HepG2 (cell line): ENCODE data around the gene AFF4. TPM values are rescaled to one million over a fixed set of nuclear protein-coding genes. Genes with fewer than 3 reads are reported as not detected.
A peak's percentile ranks its signal among the peaks of the same experiment; 100 is the strongest.

Source experiments
- SAP130 ChIP-seq: IDR thresholded peaks from 2 replicates; pipeline ENCODE4 v1.6.1; 2016; ENCODE audit warnings: low read depth
- polyA plus RNA-seq, 8 experiments: library from polyadenylated mRNA; depleted of rRNA in 3 of 8; stranded (reverse) in 7 of 8; unstranded in 1 of 8; fragments of >200 nt; fragmentation: Illumina TruSeq in 4 of 8; extraction: Trizol in 4 of 8; gene quantifications; 2 replicates each; pipeline versions ENCODE4 v1.2.1 to v1.2.3, GENCODE V29; 2011 to 2016; ENCODE audit warnings: low read depth in 4 of 8, missing spikeins in 1 of 8, mixed read lengths in 1 of 8; ENCODE audit not compliant: insufficient read depth in 1 of 8
- total RNA-seq, 5 experiments: library from RNA; depleted of rRNA; stranded (reverse); fragments of >200 nt; fragmentation: Illumina TruSeq; extraction: Trizol; gene quantifications; 2 replicates each; pipeline ENCODE4 v1.2.3, GENCODE V29; 2016; ENCODE audit warnings: low read depth in 1 of 5
- TF ChIP-seq, protein P1 (sequence below): sonication (generic); formaldehyde crosslinking; IDR thresholded peaks from 2 replicates; pipeline ENCODE4 v1.4.0; 2020; ENCODE audit warnings: missing genetic modification reagents
- TF ChIP-seq, protein P2 (sequence below): fragments of 450-650 bp; IDR thresholded peaks from 2 replicates; pipeline ENCODE4 v1.6.1; 2016
- TF ChIP-seq, protein P3 (sequence below): sonication (generic); formaldehyde crosslinking; IDR thresholded peaks from 2 replicates; pipeline ENCODE4 v1.4.0; 2020; ENCODE audit warnings: missing genetic modification reagents
- TF ChIP-seq, protein P4 (sequence below): sonication (generic); formaldehyde crosslinking; IDR thresholded peaks from one replicate; pipeline ENCODE4 v1.5.1; 2020; ENCODE audit warnings: mild to moderate bottlenecking, missing genetic modification reagents; ENCODE audit errors: not compliant biosample characterization

AFF4 gene
- total and polyA plus RNA-seq, 2 of the 13 experiments (the other 11 are each of a cell fraction or from before 2014, with no cell fraction given) = 22.1 to 25.5 TPM

DNA sequence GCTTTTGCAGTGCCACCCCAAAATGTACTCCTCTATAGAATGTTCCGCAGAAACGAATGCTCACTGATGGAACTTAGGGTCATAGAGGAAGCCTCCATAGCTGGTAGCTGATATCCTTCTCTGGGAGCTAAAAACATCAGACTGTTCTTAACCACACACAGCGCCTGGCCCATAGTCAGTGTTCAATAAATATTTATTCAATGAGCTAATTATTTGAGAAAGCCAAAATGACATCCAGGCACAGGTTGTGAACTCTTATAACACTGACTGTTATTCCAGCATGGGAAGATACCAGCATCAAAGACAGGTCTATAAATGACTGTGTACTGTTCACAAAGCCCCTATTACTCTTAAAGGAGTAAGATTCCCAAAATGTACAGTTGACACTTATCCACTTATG is 110.1 kb downstream of the AFF4 start (continued):
- TF ChIP-seq, protein P1, sequence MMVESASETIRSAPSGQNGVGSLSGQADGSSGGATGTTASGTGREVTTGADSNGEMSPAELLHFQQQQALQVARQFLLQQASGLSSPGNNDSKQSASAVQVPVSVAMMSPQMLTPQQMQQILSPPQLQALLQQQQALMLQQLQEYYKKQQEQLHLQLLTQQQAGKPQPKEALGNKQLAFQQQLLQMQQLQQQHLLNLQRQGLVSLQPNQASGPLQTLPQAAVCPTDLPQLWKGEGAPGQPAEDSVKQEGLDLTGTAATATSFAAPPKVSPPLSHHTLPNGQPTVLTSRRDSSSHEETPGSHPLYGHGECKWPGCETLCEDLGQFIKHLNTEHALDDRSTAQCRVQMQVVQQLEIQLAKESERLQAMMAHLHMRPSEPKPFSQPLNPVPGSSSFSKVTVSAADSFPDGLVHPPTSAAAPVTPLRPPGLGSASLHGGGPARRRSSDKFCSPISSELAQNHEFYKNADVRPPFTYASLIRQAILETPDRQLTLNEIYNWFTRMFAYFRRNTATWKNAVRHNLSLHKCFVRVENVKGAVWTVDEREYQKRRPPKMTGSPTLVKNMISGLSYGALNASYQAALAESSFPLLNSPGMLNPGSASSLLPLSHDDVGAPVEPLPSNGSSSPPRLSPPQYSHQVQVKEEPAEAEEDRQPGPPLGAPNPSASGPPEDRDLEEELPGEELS (CRISPR knock-in tag) = peak; percentile 23; the same call in 1 of the 2 replicates
- TF ChIP-seq, protein P2, sequence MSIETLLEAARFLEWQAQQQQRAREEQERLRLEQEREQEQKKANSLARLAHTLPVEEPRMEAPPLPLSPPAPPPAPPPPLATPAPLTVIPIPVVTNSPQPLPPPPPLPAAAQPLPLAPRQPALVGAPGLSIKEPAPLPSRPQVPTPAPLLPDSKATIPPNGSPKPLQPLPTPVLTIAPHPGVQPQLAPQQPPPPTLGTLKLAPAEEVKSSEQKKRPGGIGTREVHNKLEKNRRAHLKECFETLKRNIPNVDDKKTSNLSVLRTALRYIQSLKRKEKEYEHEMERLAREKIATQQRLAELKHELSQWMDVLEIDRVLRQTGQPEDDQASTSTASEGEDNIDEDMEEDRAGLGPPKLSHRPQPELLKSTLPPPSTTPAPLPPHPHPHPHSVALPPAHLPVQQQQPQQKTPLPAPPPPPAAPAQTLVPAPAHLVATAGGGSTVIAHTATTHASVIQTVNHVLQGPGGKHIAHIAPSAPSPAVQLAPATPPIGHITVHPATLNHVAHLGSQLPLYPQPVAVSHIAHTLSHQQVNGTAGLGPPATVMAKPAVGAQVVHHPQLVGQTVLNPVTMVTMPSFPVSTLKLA = no peak
- TF ChIP-seq, protein P3, sequence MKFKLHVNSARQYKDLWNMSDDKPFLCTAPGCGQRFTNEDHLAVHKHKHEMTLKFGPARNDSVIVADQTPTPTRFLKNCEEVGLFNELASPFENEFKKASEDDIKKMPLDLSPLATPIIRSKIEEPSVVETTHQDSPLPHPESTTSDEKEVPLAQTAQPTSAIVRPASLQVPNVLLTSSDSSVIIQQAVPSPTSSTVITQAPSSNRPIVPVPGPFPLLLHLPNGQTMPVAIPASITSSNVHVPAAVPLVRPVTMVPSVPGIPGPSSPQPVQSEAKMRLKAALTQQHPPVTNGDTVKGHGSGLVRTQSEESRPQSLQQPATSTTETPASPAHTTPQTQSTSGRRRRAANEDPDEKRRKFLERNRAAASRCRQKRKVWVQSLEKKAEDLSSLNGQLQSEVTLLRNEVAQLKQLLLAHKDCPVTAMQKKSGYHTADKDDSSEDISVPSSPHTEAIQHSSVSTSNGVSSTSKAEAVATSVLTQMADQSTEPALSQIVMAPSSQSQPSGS (CRISPR knock-in tag) = peak; percentile 53; the same call in 1 of the 2 replicates
- TF ChIP-seq, protein P4, sequence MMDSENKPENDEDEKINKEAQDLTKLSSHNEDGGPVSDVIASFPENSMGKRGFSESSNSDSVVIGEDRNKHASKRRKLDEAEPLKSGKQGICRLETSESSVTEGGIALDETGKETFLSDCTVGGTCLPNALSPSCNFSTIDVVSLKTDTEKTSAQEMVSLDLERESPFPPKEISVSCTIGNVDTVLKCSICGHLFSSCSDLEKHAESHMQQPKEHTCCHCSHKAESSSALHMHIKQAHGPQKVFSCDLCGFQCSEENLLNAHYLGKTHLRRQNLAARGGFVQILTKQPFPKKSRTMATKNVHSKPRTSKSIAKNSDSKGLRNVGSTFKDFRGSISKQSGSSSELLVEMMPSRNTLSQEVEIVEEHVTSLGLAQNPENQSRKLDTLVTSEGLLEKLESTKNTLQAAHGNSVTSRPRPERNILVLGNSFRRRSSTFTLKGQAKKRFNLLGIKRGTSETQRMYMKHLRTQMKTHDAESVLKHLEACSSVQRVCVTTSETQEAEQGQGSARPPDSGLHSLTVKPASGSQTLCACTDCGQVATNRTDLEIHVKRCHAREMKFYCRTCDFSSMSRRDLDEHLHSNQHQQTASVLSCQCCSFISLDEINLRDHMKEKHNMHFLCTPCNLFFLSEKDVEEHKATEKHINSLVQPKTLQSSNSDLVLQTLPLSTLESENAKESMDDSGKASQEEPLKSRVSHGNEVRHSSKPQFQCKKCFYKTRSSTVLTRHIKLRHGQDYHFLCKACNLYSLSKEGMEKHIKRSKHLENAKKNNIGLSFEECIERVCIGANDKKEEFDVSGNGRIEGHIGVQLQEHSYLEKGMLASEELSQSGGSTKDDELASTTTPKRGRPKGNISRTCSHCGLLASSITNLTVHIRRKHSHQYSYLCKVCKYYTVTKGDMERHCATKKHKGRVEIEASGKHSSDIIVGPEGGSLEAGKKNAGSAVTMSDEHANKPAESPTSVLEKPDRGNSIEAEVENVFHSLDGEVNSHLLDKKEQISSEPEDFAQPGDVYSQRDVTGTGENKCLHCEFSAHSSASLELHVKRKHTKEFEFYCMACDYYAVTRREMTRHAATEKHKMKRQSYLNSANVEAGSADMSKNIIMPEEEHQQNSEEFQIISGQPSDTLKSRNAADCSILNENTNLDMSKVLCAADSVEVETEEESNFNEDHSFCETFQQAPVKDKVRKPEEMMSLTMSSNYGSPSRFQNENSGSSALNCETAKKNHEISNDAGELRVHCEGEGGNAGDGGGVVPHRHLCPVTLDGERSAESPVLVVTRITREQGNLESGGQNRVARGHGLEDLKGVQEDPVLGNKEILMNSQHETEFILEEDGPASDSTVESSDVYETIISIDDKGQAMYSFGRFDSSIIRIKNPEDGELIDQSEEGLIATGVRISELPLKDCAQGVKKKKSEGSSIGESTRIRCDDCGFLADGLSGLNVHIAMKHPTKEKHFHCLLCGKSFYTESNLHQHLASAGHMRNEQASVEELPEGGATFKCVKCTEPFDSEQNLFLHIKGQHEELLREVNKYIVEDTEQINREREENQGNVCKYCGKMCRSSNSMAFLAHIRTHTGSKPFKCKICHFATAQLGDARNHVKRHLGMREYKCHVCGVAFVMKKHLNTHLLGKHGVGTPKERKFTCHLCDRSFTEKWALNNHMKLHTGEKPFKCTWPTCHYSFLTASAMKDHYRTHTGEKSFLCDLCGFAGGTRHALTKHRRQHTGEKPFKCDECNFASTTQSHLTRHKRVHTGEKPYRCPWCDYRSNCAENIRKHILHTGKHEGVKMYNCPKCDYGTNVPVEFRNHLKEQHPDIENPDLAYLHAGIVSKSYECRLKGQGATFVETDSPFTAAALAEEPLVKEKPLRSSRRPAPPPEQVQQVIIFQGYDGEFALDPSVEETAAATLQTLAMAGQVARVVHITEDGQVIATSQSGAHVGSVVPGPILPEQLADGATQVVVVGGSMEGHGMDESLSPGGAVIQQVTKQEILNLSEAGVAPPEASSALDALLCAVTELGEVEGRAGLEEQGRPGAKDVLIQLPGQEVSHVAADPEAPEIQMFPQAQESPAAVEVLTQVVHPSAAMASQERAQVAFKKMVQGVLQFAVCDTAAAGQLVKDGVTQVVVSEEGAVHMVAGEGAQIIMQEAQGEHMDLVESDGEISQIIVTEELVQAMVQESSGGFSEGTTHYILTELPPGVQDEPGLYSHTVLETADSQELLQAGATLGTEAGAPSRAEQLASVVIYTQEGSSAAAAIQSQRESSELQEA (CRISPR knock-in tag) = no peak
- TF ChIP-seq SAP130 = peak; percentile 31
